ENCODE data around the gene AKAP13. TPM values are rescaled to one million over a fixed set of nuclear protein-coding genes. Genes with fewer than 3 reads are reported as not detected.

AKAP13 gene
- total RNA-seq, 2 donors from 2014 or later: 87.3 to 106 TPM

DNA sequence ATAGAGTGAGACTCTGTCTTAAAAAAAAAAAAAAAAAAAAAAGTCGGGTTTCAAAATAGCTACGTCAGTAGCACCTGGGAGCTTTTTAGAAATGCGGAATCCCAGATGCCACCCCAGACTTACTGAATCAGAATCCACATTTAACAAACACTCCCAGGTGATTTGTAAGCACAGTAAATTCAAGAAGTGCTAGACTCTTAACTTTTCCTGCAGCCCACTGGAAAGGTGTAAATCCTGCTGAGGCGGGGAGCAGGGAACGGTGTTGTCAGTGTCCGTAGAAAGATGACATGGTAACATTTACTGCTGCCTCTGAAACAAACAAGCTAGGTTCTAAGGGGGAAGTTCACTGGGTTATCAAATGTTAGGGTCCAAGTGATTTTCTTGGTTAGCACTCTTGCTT lies 2.4 kb upstream of the AKAP13 start:
- intact Hi-C loops (cut with DNase I): no loop called here
- Histone ChIP-seq H3K27ac (no peak overlapping the region), H3K27me3 (no peaks in the 10 kb centered on the region), H3K4me3 (no peak overlapping the region), H3K4me1 (no peaks in the 10 kb centered on the region), H3K9me3 (no peaks in the 10 kb centered on the region), H3K36me3 (no peaks in the 10 kb centered on the region), H3K9ac (ENCODE audit: low read depth in 2 of 2, low read length in 2 of 2) (no peak overlapping the region)
- DNase-seq: no peak
- TF ChIP-seq, protein P1, sequence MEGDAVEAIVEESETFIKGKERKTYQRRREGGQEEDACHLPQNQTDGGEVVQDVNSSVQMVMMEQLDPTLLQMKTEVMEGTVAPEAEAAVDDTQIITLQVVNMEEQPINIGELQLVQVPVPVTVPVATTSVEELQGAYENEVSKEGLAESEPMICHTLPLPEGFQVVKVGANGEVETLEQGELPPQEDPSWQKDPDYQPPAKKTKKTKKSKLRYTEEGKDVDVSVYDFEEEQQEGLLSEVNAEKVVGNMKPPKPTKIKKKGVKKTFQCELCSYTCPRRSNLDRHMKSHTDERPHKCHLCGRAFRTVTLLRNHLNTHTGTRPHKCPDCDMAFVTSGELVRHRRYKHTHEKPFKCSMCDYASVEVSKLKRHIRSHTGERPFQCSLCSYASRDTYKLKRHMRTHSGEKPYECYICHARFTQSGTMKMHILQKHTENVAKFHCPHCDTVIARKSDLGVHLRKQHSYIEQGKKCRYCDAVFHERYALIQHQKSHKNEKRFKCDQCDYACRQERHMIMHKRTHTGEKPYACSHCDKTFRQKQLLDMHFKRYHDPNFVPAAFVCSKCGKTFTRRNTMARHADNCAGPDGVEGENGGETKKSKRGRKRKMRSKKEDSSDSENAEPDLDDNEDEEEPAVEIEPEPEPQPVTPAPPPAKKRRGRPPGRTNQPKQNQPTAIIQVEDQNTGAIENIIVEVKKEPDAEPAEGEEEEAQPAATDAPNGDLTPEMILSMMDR (IDR thresholded peaks at IDR 0.05): no peak

DNA sequence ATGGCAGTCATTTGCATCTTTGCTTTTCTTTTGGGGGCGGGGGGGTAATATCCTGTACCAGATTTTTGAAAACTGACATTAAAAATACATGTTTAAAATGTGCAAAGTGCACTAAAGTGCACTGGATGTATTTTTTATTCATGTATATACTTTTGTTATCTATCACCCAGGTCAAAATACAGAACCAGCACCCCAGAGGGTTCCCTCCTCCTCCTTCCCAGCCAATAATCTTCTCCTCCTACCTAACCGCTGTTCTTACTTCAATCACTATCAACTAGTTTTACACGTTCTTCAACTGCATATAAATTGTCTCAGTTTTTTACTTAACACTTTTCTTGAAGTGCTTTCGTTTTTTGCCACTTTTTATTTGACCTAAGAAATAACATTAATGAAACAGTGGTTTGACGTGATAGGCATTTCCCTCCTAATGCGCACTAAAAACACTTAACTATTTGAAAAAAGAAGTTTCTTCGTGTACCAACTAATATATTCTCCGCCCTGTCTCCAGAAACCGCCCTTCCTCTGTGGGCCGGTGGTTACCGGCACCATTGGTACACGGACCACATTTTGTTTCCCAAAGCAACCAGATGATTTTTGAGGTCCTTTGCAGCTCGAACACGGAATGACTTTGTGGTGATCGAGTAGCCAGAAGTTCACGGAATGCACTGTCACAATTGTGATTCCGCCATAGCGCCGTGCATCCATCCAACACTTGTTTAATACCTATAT lies 836 bp upstream of the AKAP13 start:
- no peaks in the 10 kb centered on the region for H3K9me3 ChIP-seq
- TF ChIP-seq, protein P1 (IDR thresholded peaks at IDR 0.05): no peak
- peak overlapping the region; percentile 76 to 78 for H3K9ac ChIP-seq (ENCODE audit: low read depth in 2 of 2, low read length in 2 of 2)
- no peaks in the 10 kb centered on the region for H3K4me1 ChIP-seq
- intact Hi-C loops (cut with DNase I): no loop called here
- H3K4me3 ChIP-seq: peak overlapping the region; percentile 78
- H3K27me3 ChIP-seq: no peaks in the 10 kb centered on the region
- H3K27ac ChIP-seq: peak overlapping the region; percentile 94
- H3K36me3 ChIP-seq: no peaks in the 10 kb centered on the region
- peak; percentile 57 for DNase-seq

DNA sequence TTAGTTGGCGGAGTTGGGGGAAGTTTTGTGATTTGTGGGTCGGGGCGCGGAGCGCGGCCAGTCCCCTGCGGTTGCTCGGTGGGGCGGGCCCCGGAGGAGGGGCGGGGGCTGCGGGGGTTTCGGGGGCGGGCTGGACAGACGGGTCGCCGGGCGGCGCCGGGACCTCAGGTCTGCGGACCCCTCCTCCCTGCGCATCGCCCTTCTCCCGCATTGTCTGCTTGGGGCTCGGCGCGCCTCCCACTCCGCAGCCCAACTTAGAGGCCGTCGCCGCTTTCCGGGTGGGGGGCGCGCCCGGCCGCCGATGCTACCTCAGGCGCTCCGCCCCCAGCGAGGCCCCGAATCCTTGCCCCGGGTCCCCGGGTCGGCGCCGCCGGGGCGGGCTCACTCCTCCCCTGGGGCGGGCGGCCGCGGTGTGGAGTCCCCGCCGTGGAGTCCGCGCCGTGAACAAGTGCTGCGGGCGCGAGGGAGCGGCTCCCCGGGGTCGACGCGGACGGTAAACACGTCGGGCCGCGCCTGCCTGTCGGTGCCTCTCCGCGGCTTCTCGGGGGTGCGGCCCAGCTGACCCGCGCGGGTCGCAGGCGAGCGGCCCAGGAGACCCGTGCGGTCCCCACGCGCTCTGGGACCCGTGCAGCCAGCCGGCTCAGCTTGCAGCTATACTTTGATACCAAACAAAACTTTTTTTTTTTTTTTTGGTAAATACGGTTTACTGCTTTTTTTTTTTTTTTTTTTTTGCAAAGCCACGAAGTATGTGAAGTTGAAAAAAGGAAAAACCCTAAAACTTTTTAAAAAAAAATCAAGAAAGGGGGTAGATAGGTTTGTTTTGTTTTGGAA lies 624 bp downstream of the AKAP13 start:
- DNase-seq: peak; percentile 54
- intact Hi-C loops (cut with DNase I): no loop called here
- H3K4me1 ChIP-seq: no peaks in the 10 kb centered on the region
- H3K9me3 ChIP-seq: no peaks in the 10 kb centered on the region
- TF ChIP-seq, protein P1 (IDR thresholded peaks at IDR 0.05): no peak
- peak overlapping the region; percentile 78 for H3K4me3 ChIP-seq
- no peaks in the 10 kb centered on the region for H3K36me3 ChIP-seq
- peak overlapping the region; percentile 94 for H3K27ac ChIP-seq
- H3K27me3 ChIP-seq: no peaks in the 10 kb centered on the region
- H3K9ac ChIP-seq (ENCODE audit: low read depth in 2 of 2, low read length in 2 of 2): peak overlapping the region; percentile 56 to 86

DNA sequence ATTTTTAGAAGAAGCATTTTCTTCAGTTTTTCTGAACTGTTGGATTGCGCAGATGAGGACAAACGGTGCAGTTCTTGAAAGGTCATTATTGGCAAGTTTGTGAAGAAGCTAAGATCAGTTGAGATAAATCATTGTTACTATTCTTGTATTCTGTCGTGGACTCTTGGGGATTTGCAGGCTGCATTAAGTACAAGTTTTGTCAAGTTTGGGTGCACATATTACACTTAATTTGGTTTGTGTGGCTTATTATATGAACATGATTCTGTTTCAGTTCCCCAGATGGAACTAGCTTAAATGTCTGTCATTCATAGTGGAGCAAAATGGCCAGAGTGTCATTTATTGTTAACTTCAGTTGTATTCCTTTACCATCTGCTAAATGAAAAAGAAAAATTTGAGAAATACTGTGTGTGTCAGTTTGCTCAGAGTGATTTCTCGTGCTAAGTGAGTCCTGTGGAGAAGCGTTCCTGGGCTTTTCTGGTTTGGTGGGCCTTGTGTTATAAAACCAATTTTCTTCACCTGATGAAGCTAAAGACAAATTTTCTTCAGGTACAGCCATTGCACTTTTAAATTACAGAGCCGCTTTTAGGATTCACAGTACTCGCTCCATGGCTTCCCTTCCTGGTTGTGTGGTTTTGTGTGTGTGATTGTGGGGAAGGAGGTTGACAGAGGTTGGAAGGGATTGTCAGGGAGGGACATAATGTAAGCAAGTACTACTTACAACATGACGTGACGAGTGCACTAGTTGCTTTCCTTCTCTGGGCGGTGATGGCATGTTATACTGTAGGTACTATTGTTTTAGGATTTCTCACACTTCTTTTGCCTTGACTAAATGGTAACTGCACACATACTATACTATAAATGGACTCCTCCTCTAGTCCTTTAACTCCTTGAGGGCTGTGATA lies 1.7 kb downstream of the AKAP13 start:
- Histone ChIP-seq H3K36me3 (no peaks in the 10 kb centered on the region), H3K4me3 (peak overlapping the region; percentile 78), H3K9me3 (no peaks in the 10 kb centered on the region), H3K4me1 (no peaks in the 10 kb centered on the region), H3K27me3 (no peaks in the 10 kb centered on the region), H3K9ac (ENCODE audit: low read depth in 2 of 2, low read length in 2 of 2) (peak overlapping the region; percentile 56 to 68), H3K27ac (no peak overlapping the region)
- intact Hi-C loops (cut with DNase I): no loop called here
- peak; percentile 37 for DNase-seq
- TF ChIP-seq, protein P1 (IDR thresholded peaks at IDR 0.05): no peak

DNA sequence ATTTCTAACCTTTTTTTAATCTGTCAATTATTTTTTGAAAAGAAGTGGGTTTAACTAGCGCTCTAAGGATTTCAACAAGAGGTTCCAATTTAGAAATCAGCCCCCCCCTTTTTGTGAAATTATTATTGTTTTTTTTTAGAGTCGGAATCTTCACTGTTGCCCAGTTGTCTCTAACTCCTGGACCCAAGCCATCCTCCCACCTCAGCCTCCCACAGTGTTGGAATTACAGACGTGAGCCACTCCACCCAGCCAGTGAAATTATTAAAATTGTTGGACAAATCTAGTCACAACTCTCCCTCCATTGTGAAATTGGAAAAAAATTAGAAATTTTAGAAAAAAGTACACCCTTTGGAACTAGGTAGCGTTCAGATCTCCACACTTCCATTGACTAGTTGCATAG lies 2.5 kb downstream of the AKAP13 start:
- Histone ChIP-seq H3K4me1 (no peaks in the 10 kb centered on the region), H3K27me3 (no peaks in the 10 kb centered on the region), H3K27ac (no peak overlapping the region), H3K9ac (ENCODE audit: low read depth in 2 of 2, low read length in 2 of 2) (peak overlapping the region in 1 of 2 donors; percentile 40), H3K36me3 (no peaks in the 10 kb centered on the region), H3K4me3 (no peak overlapping the region), H3K9me3 (no peaks in the 10 kb centered on the region)
- TF ChIP-seq, protein P1 (IDR thresholded peaks at IDR 0.05): no peak
- DNase-seq: no peak
- intact Hi-C loops (cut with DNase I): no loop called here
